Uterus (tissue), 2 donors: ENCODE results near the gene JADE3.

Experiments used
- CTCF ChIP-seq, 4 experiments: fragments of 200-600 bp in 2 of 4; fragments of 450-650 bp in 2 of 4; sonication (generic) in 2 of 4; IDR thresholded peaks; one replicate each; pipeline ENCODE4 v1.5.1; 2016 to 2019; ENCODE audit warnings: antibody characterized with exemption in 4 of 4, mild to moderate bottlenecking in 2 of 4, moderate library complexity in 1 of 4
- POLR2A ChIP-seq, 2 donors: fragments of 450-650 bp; IDR thresholded peaks; one replicate each; pipeline ENCODE4 v1.6.1; 2016; ENCODE audit warnings: antibody characterized with exemption in 2 of 2, mild to moderate bottlenecking in 1 of 2, moderate library complexity in 1 of 2

- TF ChIP-seq POLR2A (IDR thresholded peaks at IDR 0.05) = no peak
- no peak for TF ChIP-seq CTCF (IDR thresholded peaks at IDR 0.05)
Observed at GRCh38 chrX:46953597-46953996, 41.4 kb downstream of the JADE3 start.
